Fibroblast of skin of right quadriceps (primary cell): ENCODE results near the gene CYP2C8.
"Not testable (repeated sequence)": the region's sequence is repeated elsewhere in the genome, so short reads cannot be mapped to it uniquely, and the experiment has no call there.

Experiments
- DNase-seq: peaks from one replicate; pipeline ENCODE4 v3.0.0-alpha.2; 2013

Gene CYP2C8

GRCh38 chr10:95069286-95069685 is at the start of gene CYP2C8:
CYP2C8 (minus strand) TSS chr10:95069497; CDS start chr10:95069402, 95 bp downstream.
- no peak for DNase-seq

- no peak for DNase-seq
Observed at GRCh38 chr10:95116869-95117269, 47.6 kb upstream of the CYP2C8 start.

GRCh38 chr10:95110823-95111222 is 41.5 kb upstream of the CYP2C8 start:
- not testable (repeated sequence) for DNase-seq

GRCh38 chr10:95097805-95098204 is 28.5 kb upstream of the CYP2C8 start:
- no peak for DNase-seq

GRCh38 chr10:95096143-95096542 is 26.8 kb upstream of the CYP2C8 start:
- DNase-seq = no peak

GRCh38 chr10:95079626-95080025 is 10.3 kb upstream of the CYP2C8 start:
- DNase-seq = not testable (repeated sequence)

GRCh38 chr10:95077556-95077955 is 8.3 kb upstream of the CYP2C8 start:
- no peak for DNase-seq

GRCh38 chr10:95071107-95071660 is 1.9 kb upstream of the CYP2C8 start:
- DNase-seq = no peak

- DNase-seq = not testable (repeated sequence)
Observed at GRCh38 chr10:95064125-95064524, 5.2 kb downstream of the CYP2C8 start.

GRCh38 chr10:95056744-95057363 is 12.4 kb downstream of the CYP2C8 start:
- DNase-seq = no peak

- DNase-seq = no peak
Observed at GRCh38 chr10:95049919-95050318, 19.4 kb downstream of the CYP2C8 start.

GRCh38 chr10:95048206-95048605 is 21.1 kb downstream of the CYP2C8 start:
- DNase-seq = no peak

- DNase-seq = no peak
Observed at GRCh38 chr10:95039281-95039680, 30.0 kb downstream of the CYP2C8 start.

- no peak for DNase-seq
Observed at GRCh38 chr10:95035332-95036295, 33.7 kb downstream of the CYP2C8 start.

- no peak for DNase-seq
Observed at GRCh38 chr10:95034401-95034800, 34.9 kb downstream of the CYP2C8 start.

GRCh38 chr10:95031656-95032055 is 37.6 kb downstream of the CYP2C8 start:
- DNase-seq = no peak

GRCh38 chr10:95026461-95026860 is 42.8 kb downstream of the CYP2C8 start:
- DNase-seq = no peak

- no peak for DNase-seq
Observed at GRCh38 chr10:94997741-94998174, 71.5 kb downstream of the CYP2C8 start.

- DNase-seq = no peak
Observed at GRCh38 chr10:94992811-94993210, 76.5 kb downstream of the CYP2C8 start.

- no peak for DNase-seq
Observed at GRCh38 chr10:94991243-94991888, 77.9 kb downstream of the CYP2C8 start.

GRCh38 chr10:94989192-94989591 is 80.1 kb downstream of the CYP2C8 start:
- no peak for DNase-seq
